Osteocyte (in vitro differentiated cells): ENCODE measurements around the gene PACSIN2. TPM values are rescaled to one million over a fixed set of nuclear protein-coding genes. Genes with fewer than 3 reads are reported as not detected.
"Not testable (repeated sequence)": the region's sequence is repeated elsewhere in the genome, so short reads cannot be mapped to it uniquely, and the experiment has no call there.

Experiments used
- DNase-seq: peaks from one replicate; pipeline ENCODE4 v3.0.0; 2021; ENCODE audit warnings: mixed read lengths; ENCODE audit not compliant: unreplicated experiment; ENCODE audit errors: extremely low spot score
- H3K27ac Mint-ChIP-seq: one replicate; pipeline ENCODE4 v1.8.0; 2021; ENCODE audit warnings: mild to moderate bottlenecking, mixed read lengths; ENCODE audit not compliant: unreplicated experiment
- H3K27me3 Mint-ChIP-seq: one replicate; pipeline ENCODE4 v1.8.0; 2021; ENCODE audit warnings: mixed read lengths; ENCODE audit not compliant: unreplicated experiment
- H3K36me3 Mint-ChIP-seq: one replicate; pipeline ENCODE4 v1.8.0; 2021; ENCODE audit warnings: mixed read lengths; ENCODE audit not compliant: unreplicated experiment
- H3K4me1 Mint-ChIP-seq: one replicate; pipeline ENCODE4 v1.8.0; 2021; ENCODE audit warnings: mixed read lengths; ENCODE audit not compliant: unreplicated experiment
- H3K4me3 Mint-ChIP-seq: one replicate; pipeline ENCODE4 v1.8.0; 2021; ENCODE audit warnings: mild to moderate bottlenecking, moderate library complexity, mixed read lengths; ENCODE audit not compliant: unreplicated experiment
- H3K9me3 Mint-ChIP-seq: one replicate; pipeline ENCODE4 v1.8.0; 2021; ENCODE audit warnings: mixed read lengths; ENCODE audit not compliant: unreplicated experiment
- CTCF ChIP-seq: fragments of 200-600 bp; sonication (generic); IDR thresholded peaks from 2 replicates; pipeline ENCODE4 v1.5.0; 2021; ENCODE audit warnings: antibody characterized with exemption, mild to moderate bottlenecking, moderate library complexity
- total RNA-seq: library from RNA; stranded (reverse); gene quantifications from 2 replicates; pipeline ENCODE4 v1.2.1, GENCODE V29; 2021

The PACSIN2 gene
- total RNA-seq, 1 donor from 2014 or later: 51.7 TPM

GRCh38 chr22:43017525-43018460, 2.8 kb upstream of the PACSIN2 start:
- H3K9me3 Mint-ChIP-seq: no peaks in the 10 kb centered on the region
- peaks cover 12% of the 10 kb centered on the region for H3K4me1 Mint-ChIP-seq
- no peaks in the 10 kb centered on the region for H3K27me3 Mint-ChIP-seq
- TF ChIP-seq CTCF: no peak
- no peaks in the 10 kb centered on the region for H3K36me3 Mint-ChIP-seq
- H3K27ac Mint-ChIP-seq: no peak overlapping the region
- H3K4me3 Mint-ChIP-seq: no peak overlapping the region
- DNase-seq: no peak

- H3K36me3 Mint-ChIP-seq, H3K27ac Mint-ChIP-seq, DNase-seq, H3K4me3 Mint-ChIP-seq, H3K27me3 Mint-ChIP-seq, H3K9me3 Mint-ChIP-seq: not testable (repeated sequence)
- peaks cover 17% of the 10 kb centered on the region for H3K4me1 Mint-ChIP-seq
These were observed 1.2 kb upstream of the PACSIN2 start for GRCh38 chr22:43016150-43016549.

- peak overlapping the region; percentile 89 for H3K27ac Mint-ChIP-seq
- H3K27me3 Mint-ChIP-seq: no peaks in the 10 kb centered on the region
- TF ChIP-seq CTCF: no peak
- no peaks in the 10 kb centered on the region for H3K36me3 Mint-ChIP-seq
- peaks cover 19% of the 10 kb centered on the region for H3K4me1 Mint-ChIP-seq
- H3K9me3 Mint-ChIP-seq: no peaks in the 10 kb centered on the region
- peak overlapping the region; percentile 93 for H3K4me3 Mint-ChIP-seq
- DNase-seq: no peak
These were observed 711 bp upstream of the PACSIN2 start for GRCh38 chr22:43015677-43016042.

- Mint-ChIP-seq H3K27ac (peak overlapping the region; percentile 67), H3K9me3 (no peaks in the 10 kb centered on the region), H3K4me1 (peaks cover 22% of the 10 kb centered on the region)
These were observed 557 bp downstream of the PACSIN2 start for GRCh38 chr22:43014316-43014868.

More at GRCh38 chr22:43014316-43014868, 557 bp downstream of the PACSIN2 start:
- no peak for TF ChIP-seq CTCF
- H3K27me3 Mint-ChIP-seq: no peaks in the 10 kb centered on the region
- DNase-seq: no peak
- H3K36me3 Mint-ChIP-seq: no peaks in the 10 kb centered on the region
- peak overlapping the region; percentile 93 for H3K4me3 Mint-ChIP-seq
